Upper lobe of right lung (tissue), 1 donor: ENCODE data around the gene TMC3. TPM values are rescaled to one million over a fixed set of nuclear protein-coding genes. Genes with fewer than 3 reads are reported as not detected.

ENCODE experiments used
- ATAC-seq: fragments of 200-7000 bp; cut with Tn5 transposase; one replicate; pipeline ENCODE4 v1.9.1; 2020; ENCODE audit warnings: mild to moderate bottlenecking, moderate library complexity
- DNase-seq: peaks from one replicate; pipeline ENCODE4 v3.0.0-alpha.2; 2020
- H3K27ac ChIP-seq: fragments of 200-600 bp; one replicate; pipeline ENCODE4 v1.8.0; 2022
- H3K27me3 ChIP-seq: fragments of 200-600 bp; one replicate; pipeline ENCODE4 v1.8.0; 2022; ENCODE audit warnings: mild to moderate bottlenecking
- H3K36me3 ChIP-seq: fragments of 200-600 bp; one replicate; pipeline ENCODE4 v1.8.0; 2022
- H3K4me1 ChIP-seq: fragments of 200-600 bp; one replicate; pipeline ENCODE4 v1.8.0; 2022
- H3K4me3 ChIP-seq: fragments of 200-600 bp; one replicate; pipeline ENCODE4 v1.8.0; 2022; ENCODE audit warnings: mild to moderate bottlenecking
- H3K9me3 ChIP-seq: fragments of 200-600 bp; one replicate; pipeline ENCODE4 v1.8.0; 2022
- CTCF ChIP-seq: fragments of 200-600 bp; IDR thresholded peaks from one replicate; pipeline ENCODE4 v1.8.0; 2022; ENCODE audit warnings: antibody characterized with exemption
- intact Hi-C: fragments of 100-400 bp; cut with DNase I; formaldehyde crosslinking; loops from one replicate; pipeline ENCODE4 v1.11.0; 2022
- total RNA-seq: library from RNA; stranded (reverse); fragmentation: NEBNext Ultra II Directional; extraction: Animal tissue kit (Norgen Biotek cat#: 25700); gene quantifications from one replicate; pipeline ENCODE4 v1.2.1, GENCODE V29; 2021
- donor health status: DM: no; HTN: yes; CAD: no; lungs with severe emphysema.

TMC3 gene
- total RNA-seq, 1 donor from 2014 or later = not detected

GRCh38 chr15:81282911-81283310 is 91.1 kb downstream of the TMC3 start:
- Histone ChIP-seq H3K4me3 (no peak overlapping the region), H3K9me3 (no peaks in the 10 kb centered on the region), H3K36me3 (peaks cover 23% of the 10 kb centered on the region), H3K4me1 (peaks cover 5% of the 10 kb centered on the region), H3K27me3 (no peaks in the 10 kb centered on the region), H3K27ac (no peak overlapping the region)
- intact Hi-C loops = no loop called here
- no peak for TF ChIP-seq CTCF
- ATAC-seq = no peak
- no peak for DNase-seq

GRCh38 chr15:81282606-81282895 is 91.5 kb downstream of the TMC3 start:
- intact Hi-C loops = no loop called here
- ATAC-seq (no peak), DNase-seq (no peak)
- Histone ChIP-seq H3K4me3 (no peak overlapping the region), H3K9me3 (no peaks in the 10 kb centered on the region), H3K4me1 (peaks cover 5% of the 10 kb centered on the region), H3K27ac (no peak overlapping the region), H3K27me3 (no peaks in the 10 kb centered on the region), H3K36me3 (peaks cover 19% of the 10 kb centered on the region)
- no peak for TF ChIP-seq CTCF

- Histone ChIP-seq H3K4me3 (no peak overlapping the region), H3K27me3 (no peaks in the 10 kb centered on the region), H3K9me3 (no peaks in the 10 kb centered on the region), H3K4me1 (peaks cover 5% of the 10 kb centered on the region), H3K27ac (no peak overlapping the region), H3K36me3 (peaks cover 13% of the 10 kb centered on the region)
- no peak for TF ChIP-seq CTCF
- ATAC-seq (no peak), DNase-seq (no peak)
- intact Hi-C loops = no loop called here
These were observed 92.0 kb downstream of the TMC3 start for GRCh38 chr15:81281766-81282605.

GRCh38 chr15:81281456-81281735 is 92.6 kb downstream of the TMC3 start:
- peaks cover 10% of the 10 kb centered on the region for H3K36me3 ChIP-seq
- no peak overlapping the region for H3K4me3 ChIP-seq
- no peak for DNase-seq
- intact Hi-C loops = no loop called here
- no peak overlapping the region for H3K27ac ChIP-seq
- H3K4me1 ChIP-seq = peaks cover 5% of the 10 kb centered on the region
- no peak for ATAC-seq
- no peak for TF ChIP-seq CTCF
- H3K9me3 ChIP-seq = no peaks in the 10 kb centered on the region
- no peaks in the 10 kb centered on the region for H3K27me3 ChIP-seq

Other genes with a start within 250 kb of the TMC3 start
- 1.3 TPM for gene CFAP161, start 239.9 kb downstream of the TMC3 start, total RNA-seq
- 39.3 TPM for gene IL16, start 177.3 kb downstream of the TMC3 start, total RNA-seq
- gene STARD5, start 50.1 kb downstream of the TMC3 start, total RNA-seq = 5.4 TPM